HG03103 (cell line): ENCODE results near the gene LLGL2.
"Not testable (repeated sequence)": the region's sequence is repeated elsewhere in the genome, so short reads cannot be mapped to it uniquely, and the experiment has no call there.

Source experiments
- ATAC-seq: cut with Tn5 transposase; IDR thresholded peaks from one replicate; pipeline ENCODE4 v1.9.1; 2021; ENCODE audit warnings: low read depth; ENCODE audit not compliant: unreplicated experiment

The LLGL2 gene

DNA sequence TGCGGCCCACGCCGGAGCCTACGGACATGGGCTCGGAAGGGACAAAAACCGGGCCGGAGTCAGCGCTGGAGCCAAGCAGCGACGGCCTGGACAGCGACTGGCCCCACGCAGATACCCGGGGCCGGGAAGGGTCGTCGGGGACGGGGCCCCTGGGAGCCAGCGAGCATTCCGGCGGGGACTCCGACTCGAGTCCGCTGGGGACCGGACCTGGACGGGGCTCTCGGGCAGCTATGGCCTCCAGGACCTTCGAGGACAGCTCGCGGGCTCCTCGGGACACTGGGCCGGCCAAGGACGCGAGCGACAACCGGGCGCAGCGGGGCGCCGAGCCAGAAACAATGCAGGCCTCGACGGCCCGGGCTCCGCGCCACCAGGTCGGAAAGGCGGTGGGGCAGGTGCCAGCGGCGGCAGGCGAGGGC is 63.1 kb downstream of the LLGL2 start:
- ATAC-seq: no peak

DNA sequence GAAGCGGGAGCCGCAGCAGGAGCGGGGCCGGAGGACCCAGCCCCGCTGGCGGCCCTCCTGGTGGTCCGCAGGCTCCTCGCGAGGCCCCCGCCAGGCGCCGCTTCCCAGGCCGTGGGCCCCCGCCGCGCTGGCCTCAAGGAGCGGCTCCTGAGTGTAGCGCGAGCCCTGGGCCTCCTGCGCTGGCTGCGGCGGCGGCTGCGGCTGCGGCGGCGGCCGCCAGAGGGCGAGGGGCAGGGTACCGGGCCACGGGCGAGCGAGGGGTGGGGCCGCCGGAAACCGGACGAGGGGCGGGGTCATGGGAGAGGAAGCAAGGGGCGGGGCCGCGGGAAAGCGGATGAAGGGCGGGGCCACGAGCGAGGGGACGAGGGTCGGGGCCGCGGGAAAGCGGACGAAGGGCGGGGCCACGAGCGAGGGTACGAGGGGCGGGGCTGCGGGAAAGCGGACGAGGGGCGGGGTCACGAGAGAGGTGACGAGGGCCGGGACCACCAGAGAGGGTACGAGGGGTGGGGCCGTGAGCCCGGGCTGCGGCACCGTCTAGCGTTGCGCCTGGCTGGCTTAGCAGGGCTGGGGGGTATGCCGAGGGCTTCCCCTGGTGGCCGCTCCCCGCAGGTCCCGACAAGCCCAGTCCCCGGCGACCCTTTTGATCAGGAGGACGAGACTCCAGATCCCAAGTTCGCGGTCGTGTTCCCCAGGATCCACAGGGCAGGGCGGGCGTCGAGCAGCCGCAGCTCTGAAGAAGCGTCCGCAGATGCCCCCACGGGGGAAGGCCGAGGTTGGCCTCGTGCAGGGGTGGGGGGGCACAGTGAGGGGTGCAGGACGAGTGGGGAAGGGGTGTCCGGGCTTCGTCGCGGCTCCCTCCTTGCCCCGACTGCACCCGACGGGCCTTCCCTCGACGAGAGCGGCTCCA is 63.8 kb downstream of the LLGL2 start:
- ATAC-seq: peak; percentile 54

DNA sequence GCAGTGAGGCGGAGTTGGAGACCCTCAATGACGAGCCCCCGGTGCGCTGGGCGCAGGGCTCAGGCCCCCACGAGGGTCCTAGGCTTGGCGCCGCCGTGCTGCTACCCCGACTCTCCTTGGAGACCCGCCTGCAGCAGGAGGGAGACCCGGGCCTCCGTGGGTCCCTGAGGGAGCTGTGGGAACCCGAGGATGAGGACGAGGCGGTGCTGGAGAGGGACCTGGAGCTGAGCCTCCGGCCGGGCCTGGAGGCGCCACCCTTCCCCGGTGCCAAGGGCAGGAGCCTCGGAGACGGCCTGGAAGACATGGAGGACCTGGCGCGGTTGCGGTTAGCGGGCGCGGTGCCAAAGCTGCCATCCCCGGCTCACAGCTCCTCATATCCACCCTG is 64.4 kb downstream of the LLGL2 start:
- no peak for ATAC-seq

DNA sequence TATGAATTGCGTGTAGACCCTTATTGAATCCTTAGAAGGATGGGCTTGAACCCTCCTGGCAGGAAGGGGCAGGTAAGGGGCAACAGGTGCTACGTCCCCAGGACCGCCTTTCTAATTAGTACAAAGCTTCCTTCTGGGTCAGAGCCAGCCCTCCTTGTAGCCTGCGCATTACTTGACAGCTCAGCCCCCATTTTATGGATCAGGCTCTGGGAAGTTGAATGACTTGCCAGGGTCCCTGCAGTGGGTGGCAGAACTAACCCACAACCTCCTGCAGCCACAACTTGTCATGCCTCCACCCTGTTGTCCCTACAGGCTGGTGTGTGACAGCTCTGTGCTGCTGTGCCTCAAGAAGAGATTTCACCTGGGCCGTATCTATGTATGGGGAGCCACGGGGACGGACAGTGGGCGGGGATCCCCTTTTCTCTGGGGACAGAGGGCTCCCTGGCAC is 64.8 kb downstream of the LLGL2 start:
- no peak for ATAC-seq

DNA sequence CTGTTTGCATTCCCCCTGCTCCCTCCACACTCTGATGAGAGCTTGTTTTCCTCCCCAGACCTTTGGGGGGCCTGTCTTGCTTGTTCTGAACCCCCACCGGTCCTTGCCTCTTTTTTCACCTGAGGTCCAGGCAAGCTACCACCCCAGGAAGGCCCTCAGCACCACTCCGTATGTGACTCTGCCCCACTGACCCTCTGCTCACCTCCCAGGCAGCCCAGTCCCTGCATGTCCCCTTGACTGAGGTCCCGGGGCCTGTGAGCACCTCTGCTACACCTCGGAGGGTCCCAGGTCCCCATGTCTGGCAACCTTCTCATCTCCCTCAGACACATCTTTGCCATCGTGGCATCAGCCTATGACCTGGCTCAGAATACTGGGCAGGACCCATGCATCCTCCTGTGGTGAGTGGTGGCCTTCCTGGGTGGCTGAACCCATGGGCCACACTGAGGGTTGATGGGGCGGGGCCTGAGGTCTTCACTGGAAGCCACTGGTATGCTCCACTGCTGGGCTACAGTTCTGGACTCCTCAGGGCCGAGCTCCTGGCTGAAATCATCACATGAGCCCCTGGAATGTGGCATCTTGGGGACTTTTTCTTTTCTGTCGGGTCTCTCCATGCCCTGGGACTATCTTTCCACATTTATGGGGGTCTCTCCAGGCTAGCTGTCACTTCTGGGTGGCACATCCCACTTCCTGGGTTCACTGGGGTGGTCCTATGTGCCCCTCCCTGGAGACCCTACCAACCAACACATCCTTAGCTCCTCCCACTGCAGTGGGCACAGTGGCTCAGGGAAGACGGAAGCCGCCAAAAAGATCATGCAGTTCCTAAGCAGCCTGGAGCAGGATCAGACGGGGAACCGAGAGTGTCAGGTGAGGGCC is 65.6 kb downstream of the LLGL2 start:
- no peak for ATAC-seq

DNA sequence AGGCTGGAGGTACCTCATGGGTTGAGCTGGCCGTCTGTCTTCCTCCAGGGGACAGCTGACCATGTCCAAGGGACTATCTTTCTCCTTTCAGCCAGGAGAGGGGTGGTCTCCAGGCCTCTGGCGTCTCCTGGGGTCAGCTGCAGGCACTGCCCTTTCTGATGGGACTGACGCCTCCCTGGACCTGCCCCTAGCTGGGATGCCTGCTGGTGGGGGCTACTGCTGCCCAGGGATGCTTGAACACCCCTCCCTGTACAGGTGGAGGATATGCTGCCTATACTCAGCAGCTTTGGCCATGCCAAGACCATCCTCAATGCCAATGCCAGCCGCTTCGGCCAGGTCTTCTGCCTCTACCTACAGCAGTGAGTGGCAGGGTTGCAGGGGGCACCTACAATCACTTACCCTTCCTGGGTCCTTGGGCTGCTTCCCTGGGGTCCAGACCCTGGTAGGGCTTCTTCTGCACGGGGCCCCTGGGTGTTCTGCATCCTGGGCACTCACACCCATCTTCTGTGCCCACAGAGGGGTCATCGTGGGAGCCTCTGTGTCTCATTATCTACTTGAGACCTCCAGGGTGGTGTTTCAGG is 66.3 kb downstream of the LLGL2 start:
- ATAC-seq: no peak

DNA sequence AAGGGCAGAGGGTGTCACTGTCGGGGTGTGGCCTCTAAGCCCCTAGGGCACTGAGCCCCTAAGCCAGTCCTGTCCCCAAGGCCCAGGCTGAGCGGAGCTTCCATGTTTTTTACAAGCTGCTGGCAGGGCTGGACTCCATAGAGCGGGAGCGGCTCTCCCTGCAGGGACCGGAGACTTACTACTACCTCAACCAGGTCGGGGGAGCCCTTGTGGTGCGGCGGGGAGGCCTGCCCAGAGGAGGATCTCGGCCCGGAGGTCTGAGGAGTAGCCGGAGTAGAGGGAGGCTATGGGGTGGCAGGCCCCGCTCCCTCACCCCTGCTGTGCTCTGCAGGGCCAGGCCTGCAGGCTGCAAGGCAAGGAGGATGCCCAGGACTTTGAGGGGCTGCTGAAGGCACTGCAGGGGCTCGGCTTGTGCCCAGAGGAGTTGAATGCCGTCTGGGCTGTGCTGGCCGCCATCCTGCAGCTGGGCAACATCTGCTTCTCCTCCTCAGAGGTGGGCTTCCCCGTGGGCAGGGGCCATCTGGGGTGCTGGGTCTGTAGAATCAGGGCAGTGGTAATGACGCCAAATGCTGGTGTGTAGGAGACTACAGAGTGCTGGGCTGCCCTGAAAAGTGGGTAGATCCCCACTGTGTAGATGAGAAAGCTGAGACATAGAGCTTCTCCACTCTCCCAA is 67.0 kb downstream of the LLGL2 start:
- no peak for ATAC-seq

DNA sequence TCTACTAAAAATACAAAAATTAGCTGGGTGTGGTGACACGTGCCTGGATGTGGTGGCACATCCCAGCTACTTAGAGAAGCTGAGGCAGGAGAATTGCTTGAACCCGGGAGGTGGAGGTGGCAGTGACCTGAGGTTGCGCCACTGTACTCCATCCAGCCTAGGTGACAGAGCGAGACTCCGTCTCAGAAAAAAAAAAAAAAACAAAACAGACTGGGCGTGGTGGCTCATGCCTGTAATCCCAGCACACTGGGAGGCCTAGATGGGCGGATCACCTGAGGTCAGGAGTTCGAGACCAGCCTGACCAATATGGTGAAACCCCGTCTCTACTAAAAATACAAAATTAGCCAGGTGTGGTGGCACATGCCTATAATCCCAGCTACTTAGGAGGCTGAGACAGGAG is 67.9 kb downstream of the LLGL2 start:
- ATAC-seq: not testable (repeated sequence)

DNA sequence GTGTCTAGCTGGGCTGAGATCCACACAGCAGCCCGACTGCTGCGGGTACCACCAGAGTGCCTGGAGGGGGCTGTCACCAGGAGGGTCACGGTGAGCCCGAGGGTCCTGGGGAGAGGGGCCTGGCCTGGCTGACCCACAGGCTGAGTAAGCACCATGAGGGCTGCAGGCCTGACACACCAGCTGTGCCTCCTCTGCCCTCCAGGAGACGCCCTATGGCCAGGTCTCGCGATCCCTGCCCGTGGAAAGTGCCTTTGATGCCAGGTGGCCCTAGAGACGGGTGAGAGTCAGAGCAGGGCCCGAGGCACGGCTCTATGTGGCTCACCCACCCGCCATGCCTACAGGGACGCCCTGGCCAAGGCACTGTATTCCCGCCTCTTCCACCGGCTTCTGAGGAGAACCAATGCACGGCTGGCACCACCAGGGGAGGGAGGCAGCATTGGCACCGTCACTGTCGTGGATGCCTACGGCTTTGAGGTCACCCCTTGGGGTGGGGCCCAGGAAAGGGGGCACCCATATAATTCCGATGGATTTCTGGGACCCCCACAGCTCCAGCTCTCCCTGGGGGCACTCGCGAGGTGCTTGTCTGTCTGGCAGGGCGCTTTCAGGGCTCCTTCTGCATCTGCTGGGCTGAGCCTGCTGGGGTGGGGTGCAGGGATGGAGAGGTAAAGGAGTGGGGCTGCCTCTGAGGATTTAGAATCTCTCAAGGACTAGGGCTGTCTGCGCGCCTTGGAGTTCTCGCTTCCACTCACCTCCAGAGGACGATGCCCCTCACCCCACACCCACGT is 69.2 kb downstream of the LLGL2 start:
- ATAC-seq: no peak

DNA sequence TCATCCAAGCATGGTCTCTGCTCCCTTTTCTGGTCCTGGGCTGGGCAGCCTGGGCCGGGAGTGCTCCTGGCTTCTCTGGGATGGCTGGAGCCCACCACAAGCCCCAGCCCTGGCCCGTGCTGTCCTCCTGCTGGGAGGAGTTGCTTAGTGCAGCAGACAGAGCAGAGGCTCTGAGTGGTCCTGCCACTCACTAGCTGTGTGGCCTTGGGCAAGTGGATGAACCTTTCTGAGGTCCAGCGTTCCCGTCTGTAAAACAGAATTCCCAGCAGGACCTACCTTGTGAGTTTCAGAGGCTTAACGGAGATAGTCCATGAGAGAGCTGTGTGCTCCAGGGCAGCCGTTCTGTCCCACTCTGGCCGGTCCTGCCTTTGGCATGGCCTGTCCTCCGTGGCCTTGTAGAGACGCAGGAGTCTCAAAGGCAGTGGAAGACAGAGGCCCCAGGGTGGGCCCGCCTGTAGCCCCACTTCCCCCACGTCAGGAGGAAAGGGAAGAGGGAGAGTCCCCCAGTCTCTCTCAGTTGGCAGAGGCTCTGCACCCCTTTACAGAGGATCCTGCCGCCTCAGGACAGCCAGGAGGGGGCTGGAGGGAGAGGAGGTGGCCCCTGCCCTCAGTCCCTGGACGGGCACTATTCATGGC is 69.9 kb downstream of the LLGL2 start:
- ATAC-seq: no peak

DNA sequence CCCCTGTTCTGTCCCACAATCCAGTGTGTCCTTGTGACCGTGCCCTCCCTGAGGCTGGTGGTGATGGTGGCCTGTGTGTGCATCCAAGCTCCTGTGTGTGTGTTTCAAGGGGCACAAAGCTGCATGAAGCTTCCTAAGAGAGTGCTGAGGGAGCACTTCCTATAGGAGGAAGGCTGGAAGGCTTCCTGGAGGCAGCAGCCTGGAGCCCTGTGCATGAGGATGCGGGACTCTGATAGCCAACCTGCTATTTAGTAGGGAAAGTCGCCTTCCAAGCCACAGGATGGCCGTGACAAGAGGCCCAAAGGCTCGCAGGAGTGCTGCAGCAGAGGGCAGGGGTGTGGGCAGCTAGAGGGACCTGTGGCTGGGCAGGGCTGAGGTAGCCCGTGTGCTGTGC is 70.4 kb downstream of the LLGL2 start:
- ATAC-seq: no peak

DNA sequence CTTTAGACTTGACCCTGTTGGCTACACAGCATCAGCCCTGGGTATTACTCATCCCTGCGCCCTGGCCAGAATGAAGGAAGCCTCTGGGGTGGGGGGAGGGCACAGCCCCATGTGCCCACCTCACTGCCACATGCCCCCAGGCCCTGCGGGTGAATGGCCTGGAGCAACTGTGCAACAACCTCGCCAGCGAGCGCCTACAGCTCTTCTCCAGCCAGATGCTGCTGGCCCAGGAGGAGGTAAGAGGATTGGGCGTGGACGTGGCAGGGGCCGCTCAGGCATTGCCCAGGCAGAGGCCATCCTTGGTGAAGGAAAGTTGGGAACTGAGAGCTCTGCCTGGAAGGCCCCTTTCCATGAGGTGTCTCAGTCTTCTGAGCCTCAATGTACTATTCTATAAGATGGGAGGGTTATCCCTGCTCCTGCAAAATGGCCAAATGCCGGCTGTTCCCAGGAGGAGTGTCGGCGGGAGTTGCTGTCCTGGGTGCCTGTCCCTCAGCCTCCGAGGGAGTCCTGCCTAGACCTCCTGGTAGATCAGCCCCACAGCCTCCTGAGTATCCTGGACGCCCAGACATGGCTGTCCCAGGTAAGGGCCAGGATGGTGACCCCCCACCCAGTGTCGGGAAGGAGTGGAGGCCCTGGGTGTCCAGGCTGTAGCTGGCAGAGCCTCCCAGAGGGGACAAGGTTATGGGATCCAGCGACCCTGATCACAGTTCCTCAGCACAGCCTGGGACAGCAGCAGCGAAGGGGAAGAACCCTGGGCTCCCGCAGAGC is 71.0 kb downstream of the LLGL2 start:
- ATAC-seq: no peak

DNA sequence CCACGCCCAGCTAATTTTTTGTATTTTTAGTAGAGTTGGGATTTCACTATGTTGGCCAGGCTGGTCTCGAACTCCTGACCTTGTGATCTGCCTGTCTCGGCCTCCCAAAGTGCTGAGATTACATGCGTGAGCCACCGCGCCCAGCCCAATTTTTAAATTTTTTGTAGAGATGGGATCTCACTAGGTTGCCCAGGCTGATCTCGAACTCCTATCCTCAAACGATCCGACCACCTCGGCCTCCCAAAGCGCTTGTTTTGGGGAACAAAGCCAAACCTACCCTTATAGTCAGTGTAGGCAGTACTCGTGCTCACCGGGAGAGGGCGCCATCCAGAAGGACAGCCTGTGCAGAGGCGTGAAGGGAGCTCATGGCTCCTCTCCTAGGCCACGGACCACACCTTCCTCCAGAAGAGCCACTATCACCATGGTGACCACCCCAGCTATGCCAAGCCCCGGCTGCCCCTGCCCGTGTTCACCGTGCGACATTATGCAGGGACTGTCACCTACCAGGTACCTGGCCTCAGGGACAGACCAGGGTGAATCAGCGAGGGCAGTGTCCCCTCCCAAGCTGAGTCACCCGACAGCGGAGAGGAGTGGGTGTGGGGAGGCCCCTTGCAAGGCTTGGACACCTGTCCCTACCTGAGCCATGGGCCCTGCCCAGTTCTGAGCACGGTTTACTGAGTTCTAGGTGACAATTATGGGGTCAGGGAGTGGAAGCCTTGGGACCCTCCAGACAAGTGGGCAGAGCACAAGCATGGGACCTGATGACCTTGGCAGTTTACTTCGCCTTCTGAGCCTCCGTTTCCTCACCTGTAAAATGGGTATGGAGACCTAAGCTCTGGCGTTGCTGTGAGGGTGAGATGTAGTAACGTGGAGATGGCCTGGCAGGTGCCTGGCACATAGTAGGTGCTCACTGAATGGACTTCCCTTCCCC is 75.8 kb downstream of the LLGL2 start:
- ATAC-seq: no peak

DNA sequence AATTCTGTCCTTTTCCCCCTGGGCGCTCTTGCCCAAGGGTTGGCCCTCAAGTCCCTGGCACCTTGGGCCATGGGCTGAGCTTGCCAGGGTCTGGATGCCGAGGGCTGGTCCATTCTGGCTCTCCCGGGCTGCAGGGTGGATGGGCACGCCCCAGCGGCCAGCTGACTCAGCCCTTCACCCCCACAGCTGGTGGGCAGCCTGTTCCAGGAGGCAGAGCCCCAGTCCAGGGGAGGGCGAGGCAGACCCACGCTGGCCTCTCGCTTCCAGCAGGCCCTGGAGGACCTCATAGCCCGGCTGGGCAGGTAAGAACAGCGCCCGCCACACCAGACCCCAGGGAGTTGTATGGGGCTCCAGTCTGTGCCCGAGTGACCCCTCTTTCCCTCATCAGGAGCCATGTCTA is 77.1 kb downstream of the LLGL2 start:
- ATAC-seq: no peak

DNA sequence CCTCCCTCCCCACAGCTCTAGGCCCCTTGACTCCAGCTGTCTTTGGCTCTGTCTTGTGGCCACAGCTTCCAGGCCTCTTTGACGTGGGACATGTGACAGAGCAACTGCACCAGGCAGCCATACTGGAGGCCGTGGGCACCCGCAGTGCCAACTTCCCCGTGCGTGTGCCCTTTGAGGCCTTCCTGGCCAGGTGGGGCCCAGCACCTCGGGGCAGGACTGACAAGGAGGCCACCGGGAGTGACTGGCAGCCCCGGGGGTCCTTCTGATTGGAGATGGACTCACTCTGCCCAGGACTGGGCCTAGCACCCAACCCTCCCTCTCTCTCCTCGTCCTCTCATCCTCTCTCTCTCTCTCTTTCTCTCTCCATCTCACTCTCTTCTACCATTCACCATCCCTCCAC is 77.6 kb downstream of the LLGL2 start:
- ATAC-seq: no peak

DNA sequence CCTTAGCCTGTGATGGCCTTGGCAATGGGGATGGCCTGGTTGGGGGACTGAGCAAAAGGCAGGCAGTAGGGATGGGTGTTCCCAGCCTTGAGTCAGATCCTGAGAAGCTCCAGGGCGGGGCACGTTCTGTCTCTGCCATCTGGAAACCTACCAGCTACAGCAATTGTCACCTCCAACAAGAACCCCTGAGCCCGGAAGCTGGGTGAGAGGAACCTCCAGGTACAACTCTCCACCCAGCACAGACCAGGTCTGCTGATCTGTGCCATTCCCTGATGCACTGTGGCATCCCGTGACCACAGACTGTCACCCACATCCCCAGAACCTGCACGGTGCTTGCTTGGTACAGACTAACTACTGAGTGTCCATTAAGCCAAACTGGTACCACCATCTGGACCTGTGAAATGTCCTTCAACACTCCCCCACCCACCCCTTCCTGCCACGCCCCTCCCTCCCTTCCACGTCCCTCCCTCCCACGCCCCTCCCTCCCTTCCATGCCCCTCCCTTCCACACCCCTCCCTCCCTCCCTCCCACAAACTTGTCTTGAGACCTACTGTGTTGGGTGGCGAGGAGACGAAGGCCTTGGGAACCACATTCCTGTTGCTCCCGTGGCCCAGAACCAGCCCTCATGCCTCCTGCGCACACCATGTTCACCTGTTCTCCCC is 78.7 kb downstream of the LLGL2 start:
- no peak for ATAC-seq

DNA sequence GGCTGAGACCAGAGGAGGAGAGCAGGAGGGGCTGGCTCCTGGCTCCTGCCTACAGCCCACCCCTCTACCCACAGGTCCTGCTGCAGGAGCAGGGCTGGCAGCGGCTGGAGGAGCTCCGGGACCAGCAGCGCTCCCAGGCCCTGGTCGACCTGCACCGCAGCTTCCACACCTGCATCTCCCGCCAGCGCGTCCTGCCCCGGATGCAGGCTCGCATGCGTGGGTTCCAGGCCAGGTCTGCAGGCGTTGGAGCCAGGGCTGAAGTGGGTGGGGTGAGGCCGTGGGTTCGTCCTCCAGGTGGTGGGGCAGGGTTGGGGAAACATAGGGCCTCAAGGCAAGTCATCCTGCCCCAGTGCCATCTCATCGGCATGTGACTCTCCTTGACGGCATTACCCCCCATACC is 80.3 kb downstream of the LLGL2 start:
- ATAC-seq: no peak
